Measurements from ENCODE around the gene LIN37. TPM values are rescaled to one million over a fixed set of nuclear protein-coding genes. Genes with fewer than 3 reads are reported as not detected.

The LIN37 gene
- total and polyA plus RNA-seq, 2 donors (not counting 3 experiments of a cell fraction or from before 2014, with no cell fraction given) = 11.3 to 21.4 TPM

GRCh38 chr19:35716801-35717664, 31.3 kb upstream of the LIN37 start:
- CTCF ChIA-PET = interaction anchor here (1.0 to 1.8 kb wide), 3 partner anchors 15 to 31 kb away, joined by 3 to 7 read pairs (median 4); partner anchors contain the start of genes LIN37, PSENEN and U2AF1L4

More at GRCh38 chr19:35716801-35717664, 31.3 kb upstream of the LIN37 start:
- peak overlapping the region; percentile 30 to 57 (median 46) for H3K4me3 ChIP-seq (replicated peaks in 1 of 3; ENCODE audit: insufficient read depth in 1 of 3, low read depth in 1 of 3, low read length in 3 of 3)
- H3K27me3 ChIP-seq (ENCODE audit: control insufficient read depth in 2 of 2, insufficient read depth in 2 of 2, low read length in 2 of 2) = no peaks in the 10 kb centered on the region
- H3K79me2 ChIP-seq (ENCODE audit: control insufficient read depth, insufficient read depth, low read length) = peaks cover 30% of the 10 kb centered on the region
- POLR2A ChIA-PET = no interaction called here
- no TSS peak for BruUV-seq (replicated peaks)
- H3K9me3 ChIP-seq (replicated peaks; ENCODE audit: control insufficient read depth, insufficient read depth, low read length) = no peaks in the 10 kb centered on the region
- intact Hi-C loops (cut with micrococcal nuclease) = loop anchor here (1.0 kb wide), 11 partner anchors 15 to 365 kb away; partner anchors contain the start of genes PROSER3, PSENEN and U2AF1L4
- TF ChIP-seq, protein P1, sequence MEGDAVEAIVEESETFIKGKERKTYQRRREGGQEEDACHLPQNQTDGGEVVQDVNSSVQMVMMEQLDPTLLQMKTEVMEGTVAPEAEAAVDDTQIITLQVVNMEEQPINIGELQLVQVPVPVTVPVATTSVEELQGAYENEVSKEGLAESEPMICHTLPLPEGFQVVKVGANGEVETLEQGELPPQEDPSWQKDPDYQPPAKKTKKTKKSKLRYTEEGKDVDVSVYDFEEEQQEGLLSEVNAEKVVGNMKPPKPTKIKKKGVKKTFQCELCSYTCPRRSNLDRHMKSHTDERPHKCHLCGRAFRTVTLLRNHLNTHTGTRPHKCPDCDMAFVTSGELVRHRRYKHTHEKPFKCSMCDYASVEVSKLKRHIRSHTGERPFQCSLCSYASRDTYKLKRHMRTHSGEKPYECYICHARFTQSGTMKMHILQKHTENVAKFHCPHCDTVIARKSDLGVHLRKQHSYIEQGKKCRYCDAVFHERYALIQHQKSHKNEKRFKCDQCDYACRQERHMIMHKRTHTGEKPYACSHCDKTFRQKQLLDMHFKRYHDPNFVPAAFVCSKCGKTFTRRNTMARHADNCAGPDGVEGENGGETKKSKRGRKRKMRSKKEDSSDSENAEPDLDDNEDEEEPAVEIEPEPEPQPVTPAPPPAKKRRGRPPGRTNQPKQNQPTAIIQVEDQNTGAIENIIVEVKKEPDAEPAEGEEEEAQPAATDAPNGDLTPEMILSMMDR (IDR thresholded peaks at IDR 0.05; ENCODE audit: extremely low read depth in 1 of 2, insufficient read depth in 1 of 2, low read depth in 1 of 2, low read length in 2 of 2) = peak; percentile 87 to 91
- TF ChIP-seq POLR2AphosphoS5 (IDR thresholded peaks at IDR 0.05; ENCODE audit: insufficient read depth, low read depth, low read length) = peak; percentile 21
- no peak for TF ChIP-seq POLR2A (IDR thresholded peaks at IDR 0.05; ENCODE audit: low read depth, low read length)
- peak overlapping the region; percentile 97 for H2AFZ ChIP-seq (ENCODE audit: low read depth, low read length)
- peak overlapping the region; percentile 39 for H3K9ac ChIP-seq (replicated peaks; ENCODE audit: extremely low read depth, insufficient read depth, low read length)
- H3K27ac ChIP-seq (ENCODE audit: insufficient read depth, low read depth, low read length) = peak overlapping the region; percentile 36
- peak; percentile 95 for DNase-seq (ENCODE audit: low read depth, low spot score)
- dilution Hi-C loops (cut with MboI; ENCODE audit: extremely low pct_ligation_motif_present, low sequenced_read_pairs) = no loop called here
- H3K9me1 ChIP-seq (replicated peaks; ENCODE audit: control insufficient read depth, extremely low read depth, insufficient read depth, low read length) = no peaks in the 10 kb centered on the region
- H3K4me2 ChIP-seq (ENCODE audit: insufficient read depth, low read length) = peak overlapping the region; percentile 61
- H3K4me1 ChIP-seq (ENCODE audit: control insufficient read depth, extremely low read depth, insufficient read depth, low read length) = peaks cover 17% of the 10 kb centered on the region
- FAIRE-seq = peak; percentile 90
- H4K20me1 ChIP-seq (replicated peaks; ENCODE audit: control insufficient read depth, extremely low read depth, insufficient read depth, low read length) = no peaks in the 10 kb centered on the region
- peaks cover 2 to 11% of the 10 kb centered on the region in 2 experiments for H3K36me3 ChIP-seq (ENCODE audit: control insufficient read depth in 2 of 2, extremely low read depth in 1 of 2, insufficient read depth in 2 of 2, low read length in 2 of 2)

Data from endothelial cell of umbilical vein (primary cell).